ENCODE results near the gene SDC3. TPM values are rescaled to one million over a fixed set of nuclear protein-coding genes. Genes with fewer than 3 reads are reported as not detected.
A peak's percentile ranks its signal among the peaks of the same experiment; 100 is the strongest.

SDC3 gene
- total RNA-seq, 1 donor from 2014 or later, result 113 TPM

DNA sequence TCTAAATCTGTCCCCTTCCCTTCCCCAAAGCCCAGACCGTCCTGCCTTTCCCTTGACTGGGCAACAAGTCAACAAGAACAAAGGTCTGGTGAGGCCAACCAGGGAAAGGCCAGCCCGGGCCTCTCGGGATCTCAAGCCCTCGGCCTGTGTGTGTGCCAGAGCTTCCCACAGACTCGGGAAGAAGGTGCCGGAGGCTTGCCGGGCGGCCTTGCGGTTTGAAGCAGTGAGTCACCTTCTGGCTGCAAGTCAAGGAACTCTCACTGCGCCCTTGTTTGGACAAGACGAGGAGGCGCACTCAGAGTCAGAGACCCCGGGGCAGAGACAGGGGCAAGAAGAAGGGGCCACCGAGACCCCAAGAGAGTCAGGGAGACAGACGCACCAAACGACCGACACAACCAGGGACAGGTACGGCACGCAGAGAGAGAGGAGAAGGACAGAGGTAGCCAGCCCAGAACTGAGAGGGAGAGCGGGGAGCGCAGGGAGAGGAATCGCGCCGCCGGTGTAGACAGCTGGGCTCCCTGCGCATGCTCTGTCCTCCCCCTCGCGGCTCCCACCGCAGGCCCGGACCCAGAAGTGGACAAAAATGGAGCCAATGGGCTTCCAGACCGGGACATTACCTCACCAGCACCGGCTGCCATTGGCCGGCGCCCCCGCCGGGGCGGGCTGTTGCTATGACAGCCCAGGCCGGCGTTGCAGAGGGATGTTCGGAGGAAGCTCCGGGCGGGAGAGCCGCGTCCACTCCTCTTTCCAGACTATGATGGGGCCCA is 84.4 kb downstream of the SDC3 start:
- no peak for TF ChIP-seq EZH2 (IDR thresholded peaks at IDR 0.05; ENCODE audit: insufficient read depth, low read length)
- TF ChIP-seq, protein P1, sequence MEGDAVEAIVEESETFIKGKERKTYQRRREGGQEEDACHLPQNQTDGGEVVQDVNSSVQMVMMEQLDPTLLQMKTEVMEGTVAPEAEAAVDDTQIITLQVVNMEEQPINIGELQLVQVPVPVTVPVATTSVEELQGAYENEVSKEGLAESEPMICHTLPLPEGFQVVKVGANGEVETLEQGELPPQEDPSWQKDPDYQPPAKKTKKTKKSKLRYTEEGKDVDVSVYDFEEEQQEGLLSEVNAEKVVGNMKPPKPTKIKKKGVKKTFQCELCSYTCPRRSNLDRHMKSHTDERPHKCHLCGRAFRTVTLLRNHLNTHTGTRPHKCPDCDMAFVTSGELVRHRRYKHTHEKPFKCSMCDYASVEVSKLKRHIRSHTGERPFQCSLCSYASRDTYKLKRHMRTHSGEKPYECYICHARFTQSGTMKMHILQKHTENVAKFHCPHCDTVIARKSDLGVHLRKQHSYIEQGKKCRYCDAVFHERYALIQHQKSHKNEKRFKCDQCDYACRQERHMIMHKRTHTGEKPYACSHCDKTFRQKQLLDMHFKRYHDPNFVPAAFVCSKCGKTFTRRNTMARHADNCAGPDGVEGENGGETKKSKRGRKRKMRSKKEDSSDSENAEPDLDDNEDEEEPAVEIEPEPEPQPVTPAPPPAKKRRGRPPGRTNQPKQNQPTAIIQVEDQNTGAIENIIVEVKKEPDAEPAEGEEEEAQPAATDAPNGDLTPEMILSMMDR (IDR thresholded peaks at IDR 0.05; ENCODE audit: insufficient read depth, low read depth, low read length), result no peak
- Mint-ChIP-seq H3K4me1 (ENCODE audit: low read depth, unreplicated experiment) (peaks cover 44% of the 10 kb centered on the region), H3K9me3 (ENCODE audit: unreplicated experiment) (no peaks in the 10 kb centered on the region), H3K27ac (ENCODE audit: unreplicated experiment) (peak overlapping the region; percentile 97), H3K4me3 (ENCODE audit: unreplicated experiment) (peak overlapping the region; percentile 82), H3K27me3 (ENCODE audit: low read depth, unreplicated experiment) (peaks cover 8% of the 10 kb centered on the region), H3K36me3 (ENCODE audit: low read depth, unreplicated experiment) (no peaks in the 10 kb centered on the region)
- H3K4me2 ChIP-seq (ENCODE audit: low read length), result peak overlapping the region; percentile 93
- peak overlapping the region; percentile 90 for H3K27ac ChIP-seq (ENCODE audit: low read depth, low read length)
- peaks cover 4% of the 10 kb centered on the region for H3K27me3 ChIP-seq (ENCODE audit: insufficient read depth, low read length)
- DNase-seq (ENCODE audit: low read depth), result peak; percentile 99
- H3K9me3 ChIP-seq (ENCODE audit: insufficient read depth, low read depth, low read length), result no peaks in the 10 kb centered on the region
- H3K79me2 ChIP-seq (ENCODE audit: insufficient read depth, low read length), result no peaks in the 10 kb centered on the region
- H3K4me3 ChIP-seq (ENCODE audit: insufficient read depth, low read depth, low read length), result peak overlapping the region; percentile 62
- no peaks in the 10 kb centered on the region for H4K20me1 ChIP-seq (ENCODE audit: insufficient read depth, low read length)
- H3K4me1 ChIP-seq (ENCODE audit: insufficient read depth, low read length), result peaks cover 15% of the 10 kb centered on the region
- peak overlapping the region; percentile 94 for H2AFZ ChIP-seq (ENCODE audit: low read depth, low read length)
- peak; percentile 89 for FAIRE-seq
- peak overlapping the region; percentile 84 for H3K9ac ChIP-seq (ENCODE audit: low read length)
- no peaks in the 10 kb centered on the region for H3K36me3 ChIP-seq (ENCODE audit: insufficient read depth, low read length)

DNA sequence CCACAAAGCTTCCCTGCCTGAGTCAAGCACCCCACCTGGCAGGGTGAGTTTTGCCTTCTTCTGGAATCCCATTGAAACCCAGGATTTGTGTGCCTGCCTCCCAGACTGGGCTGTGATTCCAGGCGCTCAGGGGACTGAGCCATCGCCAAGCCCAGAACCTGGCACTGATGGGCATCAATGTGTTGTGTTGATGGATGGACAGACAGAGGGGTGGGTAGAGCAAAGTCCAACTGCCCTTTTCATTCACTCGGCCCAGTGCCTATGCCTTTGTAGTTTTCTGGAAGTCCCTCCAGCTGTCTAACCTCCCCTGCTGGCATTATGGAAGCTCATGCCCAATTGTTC is 85.0 kb downstream of the SDC3 start:
- no peak for DNase-seq (ENCODE audit: low read depth)
- H3K4me3 Mint-ChIP-seq (ENCODE audit: unreplicated experiment), result peak overlapping the region; percentile 82
- TF ChIP-seq EZH2 (IDR thresholded peaks at IDR 0.05; ENCODE audit: insufficient read depth, low read length), result no peak
- TF ChIP-seq, protein P1 (IDR thresholded peaks at IDR 0.05; ENCODE audit: insufficient read depth, low read depth, low read length), result no peak
- H3K9ac ChIP-seq (ENCODE audit: low read length), result peak overlapping the region; percentile 84
- H3K4me3 ChIP-seq (ENCODE audit: insufficient read depth, low read depth, low read length), result no peak overlapping the region
- no peaks in the 10 kb centered on the region for H4K20me1 ChIP-seq (ENCODE audit: insufficient read depth, low read length)
- peaks cover 4% of the 10 kb centered on the region for H3K27me3 ChIP-seq (ENCODE audit: insufficient read depth, low read length)
- H3K9me3 ChIP-seq (ENCODE audit: insufficient read depth, low read depth, low read length), result no peaks in the 10 kb centered on the region
- peaks cover 19% of the 10 kb centered on the region for H3K4me1 ChIP-seq (ENCODE audit: insufficient read depth, low read length)
- peak overlapping the region; percentile 90 for H3K27ac ChIP-seq (ENCODE audit: low read depth, low read length)
- H3K4me1 Mint-ChIP-seq (ENCODE audit: low read depth, unreplicated experiment), result peaks cover 50% of the 10 kb centered on the region
- peak overlapping the region; percentile 93 for H3K4me2 ChIP-seq (ENCODE audit: low read length)
- no peaks in the 10 kb centered on the region for H3K36me3 Mint-ChIP-seq (ENCODE audit: low read depth, unreplicated experiment)
- no peaks in the 10 kb centered on the region for H3K36me3 ChIP-seq (ENCODE audit: insufficient read depth, low read length)
- no peaks in the 10 kb centered on the region for H3K79me2 ChIP-seq (ENCODE audit: insufficient read depth, low read length)
- H3K9me3 Mint-ChIP-seq (ENCODE audit: unreplicated experiment), result no peaks in the 10 kb centered on the region
- FAIRE-seq, result no peak
- H3K27ac Mint-ChIP-seq (ENCODE audit: unreplicated experiment), result peak overlapping the region; percentile 97
- H2AFZ ChIP-seq (ENCODE audit: low read depth, low read length), result peak overlapping the region; percentile 94
- peaks cover 8% of the 10 kb centered on the region for H3K27me3 Mint-ChIP-seq (ENCODE audit: low read depth, unreplicated experiment)

All from astrocyte (in vitro differentiated cells and primary cell).